OCI-LY1 (cell line): ENCODE results near the gene HECTD3.

Source experiments
- CTCF ChIP-seq: fragments of 200-600 bp; sonication (generic), shearing (Covaris generic); IDR thresholded peaks from 2 replicates; pipeline ENCODE4 v1.5.1; 2017; ENCODE audit warnings: mild to moderate bottlenecking, antibody characterized with exemption, low read length, moderate library complexity, mixed read lengths
- EZH2 ChIP-seq: fragments of 200-600 bp; sonication (generic), shearing (Covaris generic); IDR thresholded peaks from 2 replicates; pipeline ENCODE4 v1.8.0; 2017; ENCODE audit warnings: borderline replicate concordance, mixed run types, mild to moderate bottlenecking, antibody characterized with exemption, low read length, moderate library complexity, mixed read lengths

GRCh38 chr1:45015683-45016082 is 4.6 kb upstream of the HECTD3 start:
- TF ChIP-seq CTCF (no peak), EZH2 (no peak)
